CD14-positive monocyte (primary cell): Measurements from ENCODE around the gene GMPPA. TPM values are rescaled to one million over a fixed set of nuclear protein-coding genes. Genes with fewer than 3 reads are reported as not detected.

Experiments used
- DNase-seq, 3 donors: peaks; one replicate each; pipeline ENCODE4 v3.0.0-alpha.2; 2011 to 2022
- H2AFZ ChIP-seq: 2 replicates; pipeline ENCODE4 v1.6.0; 2012; ENCODE audit warnings: mild to moderate bottlenecking, low read depth, low read length, inconsistent platforms; ENCODE audit not compliant: insufficient read depth, poor library complexity, severe bottlenecking
- H3K27ac ChIP-seq, 2 donors: 1 replicate in 1 of 2; 2 replicates in 1 of 2; pipeline ENCODE4 v1.5.1; 2012 to 2013; ENCODE audit warnings: low read length in 2 of 2, control low read depth in 1 of 2, inconsistent platforms in 1 of 2, low read depth in 1 of 2, mild to moderate bottlenecking in 1 of 2
- H3K27me3 ChIP-seq, 2 donors: one replicate each; pipeline versions ENCODE4 v1.6.0 to v1.6.1; 2011 to 2013; ENCODE audit warnings: low read length in 2 of 2; ENCODE audit not compliant: control insufficient read depth in 2 of 2, insufficient read depth in 2 of 2
- H3K36me3 ChIP-seq, 2 donors: replicated peaks in 1 of 2; 1 replicate in 1 of 2; 2 replicates in 1 of 2; pipeline versions ENCODE4 v1.5.1 to v1.6.1; 2012 to 2013; ENCODE audit warnings: low read length in 2 of 2, control low read depth in 1 of 2, inconsistent platforms in 1 of 2, mild to moderate bottlenecking in 1 of 2; ENCODE audit not compliant: insufficient read depth in 2 of 2, control insufficient read depth in 1 of 2
- H3K4me1 ChIP-seq, 2 donors: 1 replicate in 1 of 2; 2 replicates in 1 of 2; pipeline versions ENCODE4 v1.5.1 to v1.6.1; 2012 to 2013; ENCODE audit warnings: low read length in 2 of 2, control low read depth in 1 of 2, inconsistent platforms in 1 of 2, mild to moderate bottlenecking in 1 of 2, moderate library complexity in 1 of 2; ENCODE audit not compliant: insufficient read depth in 2 of 2, control insufficient read depth in 1 of 2
- H3K4me2 ChIP-seq: replicated peaks from 2 replicates; pipeline ENCODE3; 2012; ENCODE audit warnings: low read length, moderate library complexity, mild to moderate bottlenecking; ENCODE audit not compliant: poor library complexity, severe bottlenecking; ENCODE audit errors: extremely low read depth
- H3K4me3 ChIP-seq, 3 experiments: fragments of 200-600 bp in 1 of 3; sonication (generic) in 1 of 3; replicated peaks in 1 of 3; 1 replicate in 2 of 3; 2 replicates in 1 of 3; pipeline ENCODE4 v1.5.1; 2011 to 2013; ENCODE audit warnings: low read length in 3 of 3, mild to moderate bottlenecking in 3 of 3, control low read depth in 2 of 3, low read depth in 2 of 3, inconsistent platforms in 1 of 3, moderate library complexity in 1 of 3
- H3K79me2 ChIP-seq: 2 replicates; pipeline ENCODE4 v1.6.0; 2012; ENCODE audit warnings: mild to moderate bottlenecking, control low read depth, inconsistent platforms, low read length, moderate library complexity; ENCODE audit not compliant: insufficient read depth
- H3K9ac ChIP-seq: 2 replicates; pipeline ENCODE4 v1.6.0; 2017; ENCODE audit warnings: low read length, mild to moderate bottlenecking; ENCODE audit not compliant: insufficient read depth, poor library complexity, severe bottlenecking
- H3K9me3 ChIP-seq, 2 donors: replicated peaks in 1 of 2; 1 replicate in 1 of 2; 2 replicates in 1 of 2; pipeline versions ENCODE4 v1.5.1 to v1.6.1; 2012 to 2013; ENCODE audit warnings: low read length in 2 of 2, control low read depth in 1 of 2; ENCODE audit not compliant: control insufficient read depth in 1 of 2, insufficient read depth in 1 of 2
- H4K20me1 ChIP-seq: 2 replicates; pipeline ENCODE4 v1.6.0; 2012; ENCODE audit warnings: mild to moderate bottlenecking, low read length, control low read depth, moderate library complexity; ENCODE audit not compliant: insufficient read depth
- H3K27ac Mint-ChIP-seq, 7 donors: one replicate each; pipeline ENCODE4 v1.8.0; 2020; ENCODE audit warnings: mild to moderate bottlenecking in 7 of 7, mixed read lengths in 7 of 7, moderate library complexity in 6 of 7, inconsistent platforms in 2 of 7
- H3K27me3 Mint-ChIP-seq, 3 donors: one replicate each; pipeline ENCODE4 v1.8.0; 2021 to 2022; ENCODE audit warnings: low read depth in 3 of 3, mild to moderate bottlenecking in 3 of 3, mixed read lengths in 3 of 3, moderate library complexity in 3 of 3, inconsistent platforms in 1 of 3
- H3K36me3 Mint-ChIP-seq, 2 donors: one replicate each; pipeline ENCODE4 v1.8.0; 2020; ENCODE audit warnings: mixed read lengths in 2 of 2, inconsistent platforms in 1 of 2, mild to moderate bottlenecking in 1 of 2
- H3K4me1 Mint-ChIP-seq: one replicate; pipeline ENCODE4 v1.8.0; 2020; ENCODE audit warnings: mild to moderate bottlenecking, mixed read lengths
- H3K4me3 Mint-ChIP-seq, 2 donors: one replicate each; pipeline ENCODE4 v1.8.0; 2020; ENCODE audit warnings: mild to moderate bottlenecking in 2 of 2, mixed read lengths in 2 of 2, moderate library complexity in 1 of 2
- H3K9me3 Mint-ChIP-seq, 7 donors: one replicate each; pipeline ENCODE4 v1.8.0; 2020 to 2022; ENCODE audit warnings: mixed read lengths in 7 of 7, mild to moderate bottlenecking in 6 of 7, moderate library complexity in 6 of 7, inconsistent platforms in 2 of 7
- CTCF ChIP-seq: fragments of 200-600 bp; IDR thresholded peaks from one replicate; pipeline ENCODE4 v1.8.0; 2022; ENCODE audit warnings: antibody characterized with exemption, mild to moderate bottlenecking
- WGBS: methylation state at CpG from one replicate; pipeline ENCODE4 v1.1.5; 2013; ENCODE audit warnings: missing lambda C conversion rate; ENCODE audit not compliant: insufficient coverage; 5-methylcytosine and 5-hydroxymethylcytosine counted together
- intact Hi-C, 2 donors: fragments of 100-400 bp; cut with micrococcal nuclease; formaldehyde crosslinking; loops; one replicate each; pipeline versions ENCODE4 v1.15.0 to v1.15.1; 2023
- polyA plus RNA-seq, 3 donors: library from polyadenylated mRNA; depleted of rRNA in 1 of 3; unstranded in 2 of 3; stranded (reverse) in 1 of 3; fragments of 300-500 nt in 2 of 3; fragments of >200 nt in 1 of 3; fragmentation: Illumina TruSeq in 2 of 3; gene quantifications; 1 replicate in 2 of 3; 2 replicates in 1 of 3; pipeline ENCODE4 v1.2.3, GENCODE V29; 2012 to 2021

GMPPA gene
- polyA plus RNA-seq, 3 donors = 35.5 to 71.2 (median 35.9) TPM

- DNase-seq = no peak
- H3K79me2 ChIP-seq = no peaks in the 10 kb centered on the region
- no peak for TF ChIP-seq CTCF
- no peak overlapping the region for H2AFZ ChIP-seq
- H3K36me3 ChIP-seq = no peaks in the 10 kb centered on the region
- no peak overlapping the region for H3K4me3 ChIP-seq
- no peaks in the 10 kb centered on the region for H3K4me1 Mint-ChIP-seq
- no peak overlapping the region for H3K27ac Mint-ChIP-seq
- 97% methylated on average over 18 of the region's 21 CpGs for WGBS
- no peaks in the 10 kb centered on the region for H3K36me3 Mint-ChIP-seq
- H4K20me1 ChIP-seq = no peaks in the 10 kb centered on the region
- H3K9me3 ChIP-seq = no peaks in the 10 kb centered on the region
- no peak overlapping the region for H3K9ac ChIP-seq
- intact Hi-C loops = loop anchor here in 1 of 2 donors (5.0 kb wide), 1 partner anchor 63 kb away; no protein-coding TSS in a partner anchor
- H3K4me2 ChIP-seq = no peak overlapping the region
- no peaks in the 10 kb centered on the region for H3K27me3 ChIP-seq
- peaks cover 2 to 5% (median 4%) of the 10 kb centered on the region in 3 donors for H3K27me3 Mint-ChIP-seq
- peaks cover 0 to 2% (median 0%) of the 10 kb centered on the region in 7 donors for H3K9me3 Mint-ChIP-seq
- H3K27ac ChIP-seq = no peak overlapping the region
- H3K4me3 Mint-ChIP-seq = no peak overlapping the region
- H3K4me1 ChIP-seq = no peaks in the 10 kb centered on the region
These were observed 34.2 kb upstream of the GMPPA start for GRCh38 chr2:219464286-219465032.

GRCh38 chr2:219465659-219466561 is 32.8 kb upstream of the GMPPA start:
- H4K20me1 ChIP-seq = no peaks in the 10 kb centered on the region
- Mint-ChIP-seq H3K4me1 (no peaks in the 10 kb centered on the region), H3K9me3 (peaks cover 0 to 2% (median 0%) of the 10 kb centered on the region in 7 donors)

More at GRCh38 chr2:219465659-219466561, 32.8 kb upstream of the GMPPA start:
- Histone ChIP-seq H3K9ac (no peak overlapping the region), H3K4me1 (no peaks in the 10 kb centered on the region), H3K27ac (no peak overlapping the region), H3K4me2 (no peak overlapping the region), H3K4me3 (no peak overlapping the region), H3K36me3 (no peaks in the 10 kb centered on the region), H3K9me3 (no peaks in the 10 kb centered on the region), H3K79me2 (no peaks in the 10 kb centered on the region), H2AFZ (no peak overlapping the region), H3K27me3 (no peaks in the 10 kb centered on the region)
- no peaks in the 10 kb centered on the region for H3K36me3 Mint-ChIP-seq
- no peak overlapping the region for H3K4me3 Mint-ChIP-seq
- no peak for DNase-seq
- H3K27me3 Mint-ChIP-seq = peaks cover 4 to 5% (median 4%) of the 10 kb centered on the region in 3 donors
- intact Hi-C loops = no loop called here
- H3K27ac Mint-ChIP-seq = no peak overlapping the region
- TF ChIP-seq CTCF = no peak
- WGBS = 90% methylated on average over 37 of the region's 47 CpGs
